HG03378 (cell line): Measurements from ENCODE around the gene FOXJ2.
"Not testable (repeated sequence)": the region's sequence is repeated elsewhere in the genome, so short reads cannot be mapped to it uniquely, and the experiment has no call there.

Source experiments
- ATAC-seq: cut with Tn5 transposase; IDR thresholded peaks from one replicate; pipeline ENCODE4 v1.9.1; 2021; ENCODE audit warnings: mild to moderate bottlenecking, moderate library complexity; ENCODE audit not compliant: unreplicated experiment

FOXJ2 gene

GRCh38 chr12:8064131-8064530 lies 31.6 kb downstream of the FOXJ2 start:
- ATAC-seq, result no peak

- ATAC-seq, result peak; percentile 74
Measured at GRCh38 chr12:8065991-8066594, 33.6 kb downstream of the FOXJ2 start, which contains the start of gene C3AR1. Gene C3AR1, minus strand, starts transcription at chr12:8066359. Its CDS starts 6,174 bp downstream, at chr12:8060185.

GRCh38 chr12:8069582-8069981 lies 37.1 kb downstream of the FOXJ2 start:
- no peak for ATAC-seq

GRCh38 chr12:8071820-8072219 lies 39.3 kb downstream of the FOXJ2 start:
- not testable (repeated sequence) for ATAC-seq

- ATAC-seq, result no peak
Measured at GRCh38 chr12:8075935-8076334, 43.4 kb downstream of the FOXJ2 start.

GRCh38 chr12:8076366-8076765 lies 43.9 kb downstream of the FOXJ2 start:
- ATAC-seq, result no peak

- ATAC-seq, result no peak
Measured at GRCh38 chr12:8077207-8077606, 44.7 kb downstream of the FOXJ2 start.

GRCh38 chr12:8078398-8078797 lies 45.9 kb downstream of the FOXJ2 start:
- no peak for ATAC-seq

- ATAC-seq, result no peak
Measured at GRCh38 chr12:8078916-8079315, 46.4 kb downstream of the FOXJ2 start.

GRCh38 chr12:8080120-8080519 lies 47.6 kb downstream of the FOXJ2 start:
- ATAC-seq, result no peak

GRCh38 chr12:8081251-8081920 lies 48.9 kb downstream of the FOXJ2 start:
- ATAC-seq, result no peak

GRCh38 chr12:8082808-8083100 lies 50.2 kb downstream of the FOXJ2 start:
- ATAC-seq, result no peak

GRCh38 chr12:8084351-8084750 lies 51.8 kb downstream of the FOXJ2 start:
- ATAC-seq, result not testable (repeated sequence)

GRCh38 chr12:8087666-8088065 lies 55.1 kb downstream of the FOXJ2 start:
- no peak for ATAC-seq

GRCh38 chr12:8088574-8088973 lies 56.1 kb downstream of the FOXJ2 start:
- ATAC-seq, result peak; percentile 56

GRCh38 chr12:8089277-8089676 lies 56.8 kb downstream of the FOXJ2 start:
- ATAC-seq, result not testable (repeated sequence)

GRCh38 chr12:8089716-8090115 lies 57.2 kb downstream of the FOXJ2 start:
- no peak for ATAC-seq

GRCh38 chr12:8093291-8093690 lies 60.8 kb downstream of the FOXJ2 start:
- no peak for ATAC-seq

GRCh38 chr12:8096281-8096915 lies 63.9 kb downstream of the FOXJ2 start:
- ATAC-seq, result no peak

- no peak for ATAC-seq
Measured at GRCh38 chr12:8099235-8099634, 66.7 kb downstream of the FOXJ2 start.
